Measurements from ENCODE around the gene IL27RA.

Gene IL27RA

GRCh38 chr19:14000691-14001375, 30.7 kb upstream of the IL27RA start:
- H3K27me3 ChIP-seq (ENCODE audit: insufficient read depth, insufficient read length), result no peaks in the 10 kb centered on the region
- H3K4me3 ChIP-seq (ENCODE audit: insufficient read length, low read depth), result no peak overlapping the region
- H3K4me1 ChIP-seq (ENCODE audit: insufficient read depth, insufficient read length), result peaks cover 18% of the 10 kb centered on the region
- TF ChIP-seq SUZ12 (IDR thresholded peaks at IDR 0.05; ENCODE audit: extremely low read depth, insufficient read depth, insufficient read length) (no peak), YY1 (IDR thresholded peaks at IDR 0.05; ENCODE audit: insufficient read depth, insufficient read length) (no peak), ZNF274 (IDR thresholded peaks at IDR 0.05; ENCODE audit: low read depth, low read length) (no peak)
- no peak for DNase-seq (ENCODE audit: low read depth, low spot score)
- peaks cover 33% of the 10 kb centered on the region for H3K36me3 ChIP-seq (ENCODE audit: insufficient read depth, insufficient read length, low read length)
- H3K9me3 ChIP-seq (ENCODE audit: insufficient read depth, low read length), result peaks cover 22% of the 10 kb centered on the region
- H3K9ac ChIP-seq (ENCODE audit: insufficient read length, low read depth), result no peak overlapping the region

- Histone ChIP-seq H3K4me1 (ENCODE audit: insufficient read depth, insufficient read length) (peaks cover 7% of the 10 kb centered on the region), H3K9me3 (ENCODE audit: insufficient read depth, low read length) (peaks cover 22% of the 10 kb centered on the region), H3K36me3 (ENCODE audit: insufficient read depth, insufficient read length, low read length) (peaks cover 17% of the 10 kb centered on the region), H3K27me3 (ENCODE audit: insufficient read depth, insufficient read length) (no peaks in the 10 kb centered on the region), H3K9ac (ENCODE audit: insufficient read length, low read depth) (no peak overlapping the region), H3K4me3 (ENCODE audit: insufficient read length, low read depth) (no peak overlapping the region)
- no peak for TF ChIP-seq SUZ12 (IDR thresholded peaks at IDR 0.05; ENCODE audit: extremely low read depth, insufficient read depth, insufficient read length)
- no peak for TF ChIP-seq YY1 (IDR thresholded peaks at IDR 0.05; ENCODE audit: insufficient read depth, insufficient read length)
- no peak for TF ChIP-seq ZNF274 (IDR thresholded peaks at IDR 0.05; ENCODE audit: low read depth, low read length)
- no peak for DNase-seq (ENCODE audit: low read depth, low spot score)
These were observed 28.9 kb upstream of the IL27RA start for GRCh38 chr19:14002571-14003250.

DNA sequence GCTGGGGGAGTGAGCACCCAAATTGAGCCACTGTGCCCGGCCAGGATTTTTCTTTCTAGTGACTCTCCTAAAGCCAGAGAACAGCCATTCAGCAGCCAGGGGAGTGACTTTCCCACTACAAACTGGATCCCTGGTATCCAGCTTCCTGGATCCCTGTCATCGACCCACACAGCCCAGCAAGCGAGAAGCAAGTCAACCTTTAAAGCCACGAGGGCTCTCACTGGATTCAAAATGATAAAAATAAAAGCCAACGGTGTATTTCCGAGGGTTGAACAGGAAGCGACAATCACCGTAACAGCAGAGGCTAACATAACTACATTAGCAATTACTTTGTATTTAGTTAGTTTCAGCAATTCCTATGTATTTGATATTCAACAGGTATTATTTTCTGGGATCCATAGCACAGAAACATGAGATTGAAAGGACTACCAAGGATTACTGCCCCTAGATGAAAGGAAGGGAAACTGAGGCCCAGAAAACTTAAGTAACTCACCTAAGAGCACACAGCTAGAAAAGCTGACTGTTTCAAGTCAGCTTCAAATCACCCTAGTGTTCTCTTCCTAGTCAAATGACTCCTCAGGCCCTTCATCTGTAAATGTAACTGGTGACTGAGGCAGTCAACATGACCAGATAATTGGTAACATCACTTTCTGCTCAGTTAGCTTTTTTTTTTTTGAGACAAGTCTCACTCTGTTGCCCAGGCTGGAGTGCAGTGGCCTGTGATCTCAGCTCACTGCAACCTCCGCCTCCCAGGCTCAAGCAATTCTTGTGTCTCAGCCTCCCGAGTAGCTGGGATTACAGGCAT, 28.1 kb upstream of the IL27RA start:
- H3K36me3 ChIP-seq (ENCODE audit: insufficient read depth, insufficient read length, low read length), result peaks cover 15% of the 10 kb centered on the region
- no peak overlapping the region for H3K9ac ChIP-seq (ENCODE audit: insufficient read length, low read depth)
- H3K4me3 ChIP-seq (ENCODE audit: insufficient read length, low read depth), result no peak overlapping the region
- DNase-seq (ENCODE audit: low read depth, low spot score), result no peak
- TF ChIP-seq YY1 (IDR thresholded peaks at IDR 0.05; ENCODE audit: insufficient read depth, insufficient read length) (no peak), ZNF274 (IDR thresholded peaks at IDR 0.05; ENCODE audit: low read depth, low read length) (no peak), SUZ12 (IDR thresholded peaks at IDR 0.05; ENCODE audit: extremely low read depth, insufficient read depth, insufficient read length) (no peak)
- H3K27me3 ChIP-seq (ENCODE audit: insufficient read depth, insufficient read length), result no peaks in the 10 kb centered on the region
- H3K9me3 ChIP-seq (ENCODE audit: insufficient read depth, low read length), result peaks cover 17% of the 10 kb centered on the region
- H3K4me1 ChIP-seq (ENCODE audit: insufficient read depth, insufficient read length), result peaks cover 5% of the 10 kb centered on the region

DNA sequence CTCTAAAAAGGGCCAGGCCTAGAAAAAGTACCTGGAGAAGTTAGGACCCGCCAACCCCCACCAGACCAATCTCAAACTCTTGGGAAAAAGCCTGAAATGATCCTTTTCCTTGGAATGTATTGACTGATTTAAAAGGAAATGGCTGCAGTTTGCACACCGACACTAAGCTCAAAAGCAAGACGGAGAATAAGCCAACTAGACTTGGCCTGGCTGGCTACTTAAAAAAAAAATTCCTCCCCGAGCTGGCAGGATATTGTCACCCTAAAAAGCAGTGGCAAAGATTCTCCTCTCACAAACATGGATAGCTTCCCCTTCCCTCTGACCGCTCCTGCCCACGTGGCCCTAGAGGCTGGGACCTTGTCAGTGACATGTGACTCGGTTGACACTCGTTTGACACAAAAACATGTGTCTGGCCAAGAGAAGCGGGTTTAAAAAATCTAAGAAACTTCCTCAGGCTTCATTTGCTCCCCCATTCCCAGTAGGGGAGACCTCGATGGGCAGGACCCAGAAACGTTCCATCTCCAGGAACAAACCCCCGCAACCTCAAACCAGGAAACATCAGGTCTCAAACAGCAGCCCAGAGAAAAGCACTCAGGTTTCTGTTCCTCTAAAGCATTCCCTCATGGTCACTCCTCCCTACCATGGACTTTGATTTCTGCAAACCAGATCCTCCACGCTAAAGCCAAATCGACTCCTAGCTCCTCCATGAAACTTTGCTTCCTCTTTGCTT, 26.8 kb upstream of the IL27RA start:
- Histone ChIP-seq H3K9ac (ENCODE audit: insufficient read length, low read depth) (no peak overlapping the region), H3K36me3 (ENCODE audit: insufficient read depth, insufficient read length, low read length) (peaks cover 7% of the 10 kb centered on the region), H3K4me1 (ENCODE audit: insufficient read depth, insufficient read length) (peaks cover 5% of the 10 kb centered on the region), H3K9me3 (ENCODE audit: insufficient read depth, low read length) (peaks cover 4% of the 10 kb centered on the region), H3K27me3 (ENCODE audit: insufficient read depth, insufficient read length) (no peaks in the 10 kb centered on the region), H3K4me3 (ENCODE audit: insufficient read length, low read depth) (no peak overlapping the region)
- DNase-seq (ENCODE audit: low read depth, low spot score), result no peak
- TF ChIP-seq SUZ12 (IDR thresholded peaks at IDR 0.05; ENCODE audit: extremely low read depth, insufficient read depth, insufficient read length) (no peak), YY1 (IDR thresholded peaks at IDR 0.05; ENCODE audit: insufficient read depth, insufficient read length) (no peak), ZNF274 (IDR thresholded peaks at IDR 0.05; ENCODE audit: low read depth, low read length) (no peak)

- H3K4me1 ChIP-seq (ENCODE audit: insufficient read depth, insufficient read length), result peaks cover 5% of the 10 kb centered on the region
- H3K4me3 ChIP-seq (ENCODE audit: insufficient read length, low read depth), result peak overlapping the region; percentile 55
- no peaks in the 10 kb centered on the region for H3K9me3 ChIP-seq (ENCODE audit: insufficient read depth, low read length)
- TF ChIP-seq ZNF274 (IDR thresholded peaks at IDR 0.05; ENCODE audit: low read depth, low read length) (no peak), SUZ12 (IDR thresholded peaks at IDR 0.05; ENCODE audit: extremely low read depth, insufficient read depth, insufficient read length) (no peak), YY1 (IDR thresholded peaks at IDR 0.05; ENCODE audit: insufficient read depth, insufficient read length) (no peak)
- no peaks in the 10 kb centered on the region for H3K27me3 ChIP-seq (ENCODE audit: insufficient read depth, insufficient read length)
- peaks cover 2% of the 10 kb centered on the region for H3K36me3 ChIP-seq (ENCODE audit: insufficient read depth, insufficient read length, low read length)
- peak overlapping the region; percentile 93 for H3K9ac ChIP-seq (ENCODE audit: insufficient read length, low read depth)
- peak; percentile 74 for DNase-seq (ENCODE audit: low read depth, low spot score)
These were observed 26.0 kb upstream of the IL27RA start for GRCh38 chr19:14005349-14006084.

GRCh38 chr19:14006085-14006765, 25.3 kb upstream of the IL27RA start, which contains the start of gene RFX1:
RFX1 (minus strand) TSS chr19:14006320; CDS start chr19:13993843, 12,477 bp downstream.
- peak; percentile 99 for DNase-seq (ENCODE audit: low read depth, low spot score)
- H3K4me1 ChIP-seq (ENCODE audit: insufficient read depth, insufficient read length), result peaks cover 5% of the 10 kb centered on the region
- no peaks in the 10 kb centered on the region for H3K9me3 ChIP-seq (ENCODE audit: insufficient read depth, low read length)
- H3K9ac ChIP-seq (ENCODE audit: insufficient read length, low read depth), result peak within 1 kb of the TSS; percentile 93
- TF ChIP-seq ZNF274 (IDR thresholded peaks at IDR 0.05; ENCODE audit: low read depth, low read length) (no peak), YY1 (IDR thresholded peaks at IDR 0.05; ENCODE audit: insufficient read depth, insufficient read length) (peak; percentile 67)
- no peaks in the 10 kb centered on the region for H3K36me3 ChIP-seq (ENCODE audit: insufficient read depth, insufficient read length, low read length)
- H3K27me3 ChIP-seq (ENCODE audit: insufficient read depth, insufficient read length), result no peaks in the 10 kb centered on the region
- peak within 1 kb of the TSS; percentile 55 for H3K4me3 ChIP-seq (ENCODE audit: insufficient read length, low read depth)

Data from NT2/D1 (cell line).